HL-60 (cell line): ENCODE data around the gene CDH1.

Experiments
- DNase-seq, 2 experiments: peaks; one replicate each; pipeline ENCODE4 v3.0.0-alpha.2; 2010 to 2020; ENCODE audit warnings: low read depth in 1 of 2, low spot score in 1 of 2
- H3K27ac ChIP-seq: fragments of 250-450 bp; sonication (Bioruptor Pico); replicated peaks from 2 replicates; pipeline ENCODE4 v1.5.1; 2020; ENCODE audit warnings: mild to moderate bottlenecking, moderate library complexity
- H3K27me3 ChIP-seq: fragments of 250-450 bp; sonication (Bioruptor Pico); 2 replicates; pipeline ENCODE4 v1.5.1; 2021; ENCODE audit warnings: mild to moderate bottlenecking, moderate library complexity; ENCODE audit not compliant: insufficient read depth, poor library complexity, severe bottlenecking
- H3K4me3 ChIP-seq: replicated peaks from 2 replicates; pipeline ENCODE4 v1.5.1; 2011; ENCODE audit warnings: mild to moderate bottlenecking, control low read depth, low read length; ENCODE audit not compliant: insufficient read depth
- CTCF ChIP-seq: IDR thresholded peaks from one replicate; pipeline ENCODE4 v1.5.1; 2011; ENCODE audit warnings: low read length, control low read depth, inconsistent platforms; ENCODE audit not compliant: insufficient read depth
- GABPA ChIP-seq: IDR thresholded peaks from 2 replicates; pipeline ENCODE4 v1.6.1; 2012; ENCODE audit warnings: low read depth
- POLR2AphosphoS5 ChIP-seq: IDR thresholded peaks from 2 replicates; pipeline ENCODE4 v1.6.1; 2012; ENCODE audit warnings: low read depth
- REST ChIP-seq: IDR thresholded peaks from 2 replicates; pipeline ENCODE4 v1.6.1; 2012; ENCODE audit warnings: low read depth; ENCODE audit not compliant: insufficient replicate concordance
- SPI1 ChIP-seq: IDR thresholded peaks from 2 replicates; pipeline ENCODE4 v1.6.1; 2012; ENCODE audit warnings: low read depth, mild to moderate bottlenecking, borderline replicate concordance

Gene CDH1

GRCh38 chr16:68700831-68701230, 36.3 kb upstream of the CDH1 start:
- H3K4me3 ChIP-seq, result no peak overlapping the region
- DNase-seq, result no peak
- no peaks in the 10 kb centered on the region for H3K27me3 ChIP-seq
- no peak overlapping the region for H3K27ac ChIP-seq
- TF ChIP-seq POLR2AphosphoS5 (no peak), REST (no peak)

GRCh38 chr16:68704232-68704867, 32.7 kb upstream of the CDH1 start:
- Histone ChIP-seq H3K27me3 (no peaks in the 10 kb centered on the region), H3K27ac (no peak overlapping the region), H3K4me3 (no peak overlapping the region)
- TF ChIP-seq POLR2AphosphoS5, result no peak
- TF ChIP-seq CTCF, result peak; percentile 61
- TF ChIP-seq SPI1, result no peak
- peak; percentile 75 to 81 for DNase-seq

- no peak overlapping the region for H3K4me3 ChIP-seq
- TF ChIP-seq CTCF (no peak), SPI1 (no peak), GABPA (no peak), REST (no peak), POLR2AphosphoS5 (no peak)
- 0 out of 2 replicates have a peak overlapping the region, but pooled peaks have one; percentile 6 for H3K27ac ChIP-seq
- no peak for DNase-seq
- no peaks in the 10 kb centered on the region for H3K27me3 ChIP-seq
These were observed 29.5 kb upstream of the CDH1 start for GRCh38 chr16:68707340-68708152.

DNA sequence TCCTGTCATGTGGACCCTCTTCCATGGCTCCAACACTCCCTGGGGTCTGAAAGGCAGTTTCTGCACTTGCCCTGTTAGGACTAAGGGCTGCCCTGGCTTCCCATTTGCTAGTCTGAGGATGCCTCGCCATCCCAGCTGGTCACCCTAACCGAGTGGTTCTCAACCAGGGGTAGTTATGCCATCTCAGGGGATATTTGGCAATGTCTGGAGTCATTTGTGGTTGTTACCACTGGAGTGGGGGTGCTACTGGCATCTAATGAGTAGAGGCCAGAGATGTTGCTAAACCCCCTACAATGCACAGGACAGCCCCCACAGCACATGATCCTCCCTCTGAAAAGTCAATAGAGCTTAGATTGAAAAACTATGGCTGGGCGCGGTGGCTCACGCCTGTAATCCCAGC, 26.9 kb upstream of the CDH1 start:
- peak; percentile 69 to 95 for DNase-seq
- H3K27ac ChIP-seq, result peak overlapping the region; percentile 84
- TF ChIP-seq REST (peak; percentile 17), SPI1 (no peak), GABPA (no peak), CTCF (no peak), POLR2AphosphoS5 (peak; percentile 63; the same call in 1 of the 2 replicates)
- H3K4me3 ChIP-seq, result no peak overlapping the region
- no peaks in the 10 kb centered on the region for H3K27me3 ChIP-seq
